Lung (tissue), 12 donors: Measurements from ENCODE around the gene XK. TPM values are rescaled to one million over a fixed set of nuclear protein-coding genes. Genes with fewer than 3 reads are reported as not detected.

Experiments
- ATAC-seq: fragments of 200-7000 bp; cut with Tn5 transposase; one replicate; pipeline ENCODE4 v1.9.1; 2020; ENCODE audit warnings: moderate number of reproducible peaks; ENCODE audit not compliant: insufficient read depth, low FRiP score
- DNase-seq, 3 donors: peaks; one replicate each; pipeline ENCODE4 v3.0.0-alpha.2; 2013 to 2017
- H3K27ac ChIP-seq, 2 donors: one replicate each; pipeline ENCODE4 v1.5.1; 2013; ENCODE audit warnings: mild to moderate bottlenecking in 2 of 2, moderate library complexity in 2 of 2, control low read depth in 1 of 2, inconsistent platforms in 1 of 2, low read depth in 1 of 2, low read length in 1 of 2
- H3K27me3 ChIP-seq, 3 donors: one replicate each; pipeline ENCODE4 v1.5.1; 2013; ENCODE audit warnings: low read length in 2 of 3; ENCODE audit not compliant: control insufficient read depth in 3 of 3, insufficient read depth in 3 of 3
- H3K36me3 ChIP-seq, 4 donors: one replicate each; pipeline ENCODE4 v1.5.1; 2013; ENCODE audit warnings: low read length in 4 of 4, mild to moderate bottlenecking in 1 of 4, moderate library complexity in 1 of 4; ENCODE audit not compliant: control insufficient read depth in 4 of 4, insufficient read depth in 4 of 4
- H3K4me1 ChIP-seq, 5 donors: one replicate each; pipeline ENCODE4 v1.5.1; 2013; ENCODE audit warnings: low read length in 5 of 5, mild to moderate bottlenecking in 2 of 5, moderate library complexity in 1 of 5; ENCODE audit not compliant: control insufficient read depth in 5 of 5, insufficient read depth in 5 of 5
- H3K4me3 ChIP-seq: one replicate; pipeline ENCODE4 v1.5.1; 2013; ENCODE audit warnings: mild to moderate bottlenecking, control low read depth, moderate library complexity
- H3K9ac ChIP-seq, 2 donors: one replicate each; pipeline ENCODE4 v1.5.1; 2013; ENCODE audit warnings: low read length in 2 of 2, control low read depth in 1 of 2; ENCODE audit not compliant: insufficient read depth in 1 of 2
- H3K9me3 ChIP-seq, 4 donors: one replicate each; pipeline ENCODE4 v1.5.1; 2013; ENCODE audit warnings: low read length in 3 of 4, mild to moderate bottlenecking in 1 of 4, moderate library complexity in 1 of 4; ENCODE audit not compliant: control insufficient read depth in 4 of 4, insufficient read depth in 3 of 4
- WGBS, 2 donors: extraction: QIAGEN DNeasy Blood & Tissue Kit; methylation state at CpG; one replicate each; pipeline ENCODE4 v1.1.7; 2013; 5-methylcytosine and 5-hydroxymethylcytosine counted together
- polyA plus RNA-seq, 2 donors: library from polyadenylated mRNA; stranded (reverse); fragments of 200-250 nt; gene quantifications; one replicate each; pipeline ENCODE4 v1.2.1, GENCODE V29; 2013
- total RNA-seq, 2 donors: library from RNA; depleted of rRNA in 1 of 2; stranded (reverse); fragments of >200 nt in 1 of 2; gene quantifications; one replicate each; pipeline ENCODE4 v1.2.1, GENCODE V29; 2014 to 2021
- TF ChIP-seq, protein P1 (sequence below): IDR thresholded peaks from 2 replicates; pipeline ENCODE4 v1.5.1; 2012; ENCODE audit warnings: mild to moderate bottlenecking; ENCODE audit errors: control extremely low read depth, extremely low read depth
- donor health status: control.
- donor health status: control.
- donor health status: Bipolar disorder and iron deficiency.
- donor health status: healthy.
- donor health status: DM: yes; HTN: yes; CAD: no.

The XK gene
- total and polyA plus RNA-seq, 4 donors: 0.86 to 7.3 (median 2.1) TPM

DNA sequence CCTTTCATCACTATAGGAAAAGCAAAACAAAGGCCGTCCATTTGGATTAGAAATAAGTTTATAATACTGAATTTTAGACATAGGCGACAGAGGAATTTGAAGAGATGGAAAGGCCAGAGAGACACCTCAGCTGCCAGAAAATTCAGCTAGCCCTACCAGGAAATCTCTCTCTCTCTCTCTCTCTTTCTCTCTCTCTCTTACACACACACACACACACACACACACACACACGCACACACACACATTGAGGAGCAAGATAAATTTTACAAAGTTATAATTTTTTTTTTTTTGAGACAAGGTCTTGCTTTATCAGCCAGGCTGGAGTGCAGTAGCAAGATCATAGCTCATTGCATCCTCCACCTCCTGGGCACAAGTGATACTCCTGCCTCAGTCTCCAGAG, 1.4 kb downstream of the XK start:
- no peak overlapping the region for H3K4me3 ChIP-seq
- H3K27me3 ChIP-seq: peaks cover 7 to 20% (median 8%) of the 10 kb centered on the region in 3 donors
- H3K4me1 ChIP-seq: peaks cover 0 to 12% (median 0%) of the 10 kb centered on the region in 5 donors
- H3K36me3 ChIP-seq: no peaks in the 10 kb centered on the region
- no peak overlapping the region for H3K27ac ChIP-seq
- ATAC-seq (no peak), DNase-seq (no peak)
- 79 to 93% methylated on average over 3 of the region's 3 CpGs for whole genome bisulfite sequencing, 2 donors
- TF ChIP-seq, protein P1, sequence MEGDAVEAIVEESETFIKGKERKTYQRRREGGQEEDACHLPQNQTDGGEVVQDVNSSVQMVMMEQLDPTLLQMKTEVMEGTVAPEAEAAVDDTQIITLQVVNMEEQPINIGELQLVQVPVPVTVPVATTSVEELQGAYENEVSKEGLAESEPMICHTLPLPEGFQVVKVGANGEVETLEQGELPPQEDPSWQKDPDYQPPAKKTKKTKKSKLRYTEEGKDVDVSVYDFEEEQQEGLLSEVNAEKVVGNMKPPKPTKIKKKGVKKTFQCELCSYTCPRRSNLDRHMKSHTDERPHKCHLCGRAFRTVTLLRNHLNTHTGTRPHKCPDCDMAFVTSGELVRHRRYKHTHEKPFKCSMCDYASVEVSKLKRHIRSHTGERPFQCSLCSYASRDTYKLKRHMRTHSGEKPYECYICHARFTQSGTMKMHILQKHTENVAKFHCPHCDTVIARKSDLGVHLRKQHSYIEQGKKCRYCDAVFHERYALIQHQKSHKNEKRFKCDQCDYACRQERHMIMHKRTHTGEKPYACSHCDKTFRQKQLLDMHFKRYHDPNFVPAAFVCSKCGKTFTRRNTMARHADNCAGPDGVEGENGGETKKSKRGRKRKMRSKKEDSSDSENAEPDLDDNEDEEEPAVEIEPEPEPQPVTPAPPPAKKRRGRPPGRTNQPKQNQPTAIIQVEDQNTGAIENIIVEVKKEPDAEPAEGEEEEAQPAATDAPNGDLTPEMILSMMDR: no peak
- H3K9me3 ChIP-seq: no peaks in the 10 kb centered on the region
- no peak overlapping the region for H3K9ac ChIP-seq

DNA sequence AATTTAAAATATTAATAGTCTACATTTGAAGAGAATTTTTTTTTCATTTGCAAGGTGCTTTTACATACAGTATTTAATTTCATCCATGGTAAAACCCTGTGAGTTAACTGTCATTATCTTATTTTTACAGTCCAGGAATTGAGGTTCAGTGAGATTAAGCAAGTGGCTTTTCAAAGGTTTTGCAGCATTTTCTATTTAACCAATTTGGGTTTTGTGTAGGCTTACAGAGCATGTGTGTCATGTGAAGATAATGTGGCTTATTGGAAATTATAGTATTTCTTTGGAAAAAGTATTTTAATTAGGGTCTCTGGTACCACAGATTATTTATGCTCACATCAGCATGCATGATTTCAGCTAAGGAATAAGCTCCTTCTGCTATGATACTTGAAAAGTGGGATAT, 4.5 kb downstream of the XK start:
- Histone ChIP-seq H3K4me1 (peaks cover 0 to 6% (median 0%) of the 10 kb centered on the region in 5 donors), H3K27ac (no peak overlapping the region), H3K9me3 (peaks cover 0 to 4% (median 0%) of the 10 kb centered on the region in 4 donors), H3K9ac (no peak overlapping the region), H3K27me3 (peaks cover 10 to 23% (median 11%) of the 10 kb centered on the region in 3 donors), H3K4me3 (no peak overlapping the region), H3K36me3 (no peaks in the 10 kb centered on the region)
- ATAC-seq (no peak), DNase-seq (no peak)
- TF ChIP-seq, protein P1: no peak

DNA sequence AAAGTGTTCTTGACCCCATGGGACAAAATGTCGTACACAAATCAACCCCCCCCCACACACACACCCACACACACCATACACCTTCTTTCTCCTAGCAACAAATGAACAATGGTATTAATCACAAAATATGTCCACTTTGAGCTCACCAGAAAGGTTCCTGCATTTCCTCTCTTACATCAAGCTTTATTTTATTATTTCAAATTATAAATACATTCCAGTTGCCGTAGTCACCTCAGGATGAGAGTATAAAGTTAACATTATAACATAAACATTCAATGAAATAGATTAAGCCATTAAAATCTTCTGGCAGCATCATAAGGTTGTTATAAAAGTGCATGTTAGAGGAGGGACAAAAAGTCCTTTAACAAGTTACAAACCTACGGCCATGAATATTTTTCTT, 7.3 kb downstream of the XK start:
- Histone ChIP-seq H3K36me3 (no peaks in the 10 kb centered on the region), H3K27me3 (peaks cover 6 to 20% (median 9%) of the 10 kb centered on the region in 3 donors), H3K4me1 (peaks cover 0 to 6% (median 0%) of the 10 kb centered on the region in 5 donors), H3K9me3 (peaks cover 0 to 4% (median 0%) of the 10 kb centered on the region in 4 donors), H3K9ac (no peak overlapping the region), H3K4me3 (no peak overlapping the region), H3K27ac (no peak overlapping the region)
- DNase-seq: no peak
- ATAC-seq: no peak
- WGBS, 2 donors: 82 to 94% methylated on average over 3 of the region's 3 CpGs
- TF ChIP-seq, protein P1: no peak

DNA sequence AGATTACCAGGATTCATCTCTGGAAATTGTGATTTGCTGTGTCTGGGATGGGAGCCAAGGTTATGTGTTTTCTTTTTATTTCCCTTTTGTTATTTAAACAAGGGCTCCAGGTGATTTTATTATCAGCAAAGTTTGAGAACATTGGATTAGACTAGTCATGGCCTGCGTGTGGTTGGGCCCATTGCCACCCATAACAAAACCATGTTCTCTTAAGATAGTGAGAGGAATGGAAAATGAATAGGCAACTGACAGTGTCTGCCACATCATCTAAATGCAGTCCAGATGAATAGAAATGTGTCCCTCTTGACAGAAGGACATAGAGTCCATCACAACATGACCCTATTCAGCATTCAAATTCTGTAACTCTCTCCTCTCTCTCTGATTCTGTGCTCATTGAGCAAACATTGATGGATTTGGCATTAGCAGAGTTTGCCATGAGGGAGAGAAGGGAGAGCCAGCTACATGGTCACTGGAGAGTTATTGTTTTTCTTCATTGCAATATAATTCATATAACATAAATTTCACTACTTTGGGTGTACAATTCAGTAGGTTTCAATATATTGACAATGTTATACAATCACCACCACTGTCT, 11.7 kb downstream of the XK start:
- TF ChIP-seq, protein P1: no peak
- Histone ChIP-seq H3K27ac (no peak overlapping the region), H3K27me3 (peaks cover 3 to 14% (median 12%) of the 10 kb centered on the region in 3 donors), H3K9me3 (peaks cover 0 to 4% (median 0%) of the 10 kb centered on the region in 4 donors), H3K36me3 (no peaks in the 10 kb centered on the region), H3K4me1 (no peaks in the 10 kb centered on the region), H3K9ac (no peak overlapping the region), H3K4me3 (no peak overlapping the region)
- ATAC-seq (no peak), DNase-seq (no peak)
- WGBS, 2 donors: 56 to 77% methylated on average over 1 of the region's 1 CpG
